Smooth muscle cell (in vitro differentiated cells): Measurements from ENCODE around the gene MYOM1. TPM values are rescaled to one million over a fixed set of nuclear protein-coding genes. Genes with fewer than 3 reads are reported as not detected.

Experiments used
- DNase-seq: peaks from one replicate; lab custom pipeline; 2025; ENCODE audit not compliant: unreplicated experiment; lab: John Stamatoyannopoulos, UW
- H2AFZ ChIP-seq: fragments of 200-600 bp; sonication (generic); 2 replicates; pipeline ENCODE4 v1.6.0; 2016; ENCODE audit warnings: antibody characterized with exemption, low read depth, mild to moderate bottlenecking
- H3F3A ChIP-seq: fragments of 200-600 bp; sonication (generic); 2 replicates; pipeline ENCODE4 v1.6.0; 2017; ENCODE audit warnings: antibody characterized with exemption, low read depth
- H3K27ac ChIP-seq: fragments of 200-600 bp; sonication (generic); 2 replicates; pipeline ENCODE4 v1.5.1; 2016; ENCODE audit warnings: low read depth, mild to moderate bottlenecking
- H3K27me3 ChIP-seq: fragments of 200-600 bp; sonication (generic); 2 replicates; pipeline ENCODE4 v1.6.1; 2016; ENCODE audit warnings: low read depth, mild to moderate bottlenecking
- H3K36me3 ChIP-seq: fragments of 200-600 bp; sonication (generic); 2 replicates; pipeline ENCODE4 v1.5.1; 2016; ENCODE audit warnings: low read depth
- H3K4me1 ChIP-seq: fragments of 200-600 bp; sonication (generic); 2 replicates; pipeline ENCODE4 v1.5.1; 2016; ENCODE audit warnings: low read depth
- H3K4me2 ChIP-seq: fragments of 200-600 bp; sonication (generic); 2 replicates; pipeline ENCODE4 v1.6.0; 2016; ENCODE audit warnings: mild to moderate bottlenecking
- H3K4me3 ChIP-seq: fragments of 200-600 bp; sonication (generic); 2 replicates; pipeline ENCODE4 v1.5.1; 2016; ENCODE audit warnings: mild to moderate bottlenecking
- H3K79me2 ChIP-seq: fragments of 200-600 bp; sonication (generic); 2 replicates; pipeline ENCODE4 v1.6.0; 2016; ENCODE audit warnings: low read depth, mild to moderate bottlenecking
- H3K9ac ChIP-seq: fragments of 200-600 bp; sonication (generic); 2 replicates; pipeline ENCODE4 v1.6.0; 2016; ENCODE audit warnings: low read depth
- H3K9me3 ChIP-seq: fragments of 200-600 bp; sonication (generic); replicated peaks from 2 replicates; pipeline ENCODE4 v1.5.1; 2016; ENCODE audit warnings: low read depth
- H4K20me1 ChIP-seq: fragments of 200-600 bp; sonication (generic); 2 replicates; pipeline ENCODE4 v1.6.0; 2016; ENCODE audit warnings: low read depth
- CTCF ChIP-seq: fragments of 200-600 bp; sonication (generic); IDR thresholded peaks from 2 replicates; pipeline ENCODE4 v1.5.1; 2017; ENCODE audit warnings: borderline replicate concordance, mild to moderate bottlenecking, antibody characterized with exemption; ENCODE audit not compliant: insufficient read depth, poor library complexity, severe bottlenecking
- WGBS: methylation state at CpG from one replicate; pipeline ENCODE4 v1.1.7; 2016; ENCODE audit warnings: low lambda C conversion rate; 5-methylcytosine and 5-hydroxymethylcytosine counted together
- polyA plus RNA-seq: library from polyadenylated mRNA; unstranded; fragments of >200 nt; fragmentation: Nextera tagmentation; extraction: Ambion mirVana; gene quantifications from 2 replicates; pipeline ENCODE4 v1.2.1, GENCODE V29; 2016
- total RNA-seq: library from RNA; depleted of rRNA; stranded (reverse); fragments of >200 nt; gene quantifications from 2 replicates; pipeline ENCODE4 v1.2.3, GENCODE V29; 2014

The MYOM1 gene
- total and polyA plus RNA-seq, 2 experiments from 2014 or later = 0.40 to 0.87 TPM

DNA sequence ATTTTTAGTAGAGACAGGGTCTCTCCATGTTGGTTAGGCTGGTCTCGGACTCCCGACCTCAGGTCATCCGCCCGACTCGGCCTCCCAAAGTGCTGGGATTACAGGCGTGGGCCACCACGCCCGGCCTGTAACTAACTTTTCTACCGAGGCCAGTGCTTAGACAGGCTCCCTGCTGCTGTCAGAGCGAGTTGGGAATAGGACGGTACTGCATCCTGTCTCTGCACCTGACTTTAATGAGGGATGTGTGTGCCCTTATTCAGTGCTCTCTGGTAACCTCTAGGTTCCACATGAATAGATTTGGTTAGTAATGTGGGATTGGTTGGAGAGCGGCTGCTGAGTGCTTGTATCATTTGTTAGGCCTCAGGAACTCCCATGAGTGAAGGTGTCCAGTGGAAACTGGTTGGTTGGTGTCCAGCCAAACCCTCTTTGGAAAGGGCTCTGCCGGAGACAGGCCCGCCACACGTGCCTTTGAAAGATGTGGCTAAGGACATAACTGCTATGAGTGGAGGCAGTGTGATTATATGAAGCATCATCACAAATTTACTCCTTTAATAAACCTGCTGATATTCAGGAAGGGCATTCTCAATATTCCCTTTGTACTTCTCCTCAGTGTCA lies 36.6 kb downstream of the MYOM1 start:
- H3K79me2 ChIP-seq = no peaks in the 10 kb centered on the region
- no peak overlapping the region for H3K4me2 ChIP-seq
- no peak overlapping the region for H3K9ac ChIP-seq
- no peaks in the 10 kb centered on the region for H3K36me3 ChIP-seq
- no peaks in the 10 kb centered on the region for H3K9me3 ChIP-seq
- 95% methylated on average over 15 of the region's 15 CpGs for WGBS
- no peak overlapping the region for H3K4me3 ChIP-seq
- no peaks in the 10 kb centered on the region for H3K27me3 ChIP-seq
- H3K4me1 ChIP-seq = peaks cover 15% of the 10 kb centered on the region
- H2AFZ ChIP-seq = no peak overlapping the region
- no peak overlapping the region for H3K27ac ChIP-seq
- H4K20me1 ChIP-seq = no peaks in the 10 kb centered on the region
- no peak for TF ChIP-seq CTCF
- no peaks in the 10 kb centered on the region for H3F3A ChIP-seq
- DNase-seq = no peak

DNA sequence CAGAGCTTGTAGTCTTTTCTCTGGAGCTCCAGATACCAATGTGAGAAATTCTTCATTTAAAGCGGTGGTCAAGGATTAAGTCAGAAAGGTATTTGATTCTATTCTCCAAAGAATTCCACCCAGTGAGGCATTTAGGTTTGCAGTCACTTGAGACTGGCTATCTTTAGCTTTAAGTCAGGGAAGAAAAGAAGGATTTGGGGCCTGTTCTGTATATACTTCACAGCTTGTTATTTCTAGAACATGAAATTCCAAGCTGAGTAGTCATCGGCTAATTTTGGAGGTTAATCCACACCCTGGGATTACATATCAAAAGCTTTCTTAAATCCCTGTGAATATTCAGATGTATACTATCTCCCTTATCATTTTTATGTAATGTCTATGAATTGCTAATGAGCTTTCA lies 39.4 kb downstream of the MYOM1 start:
- peaks cover 15% of the 10 kb centered on the region for H3K4me1 ChIP-seq
- no peaks in the 10 kb centered on the region for H3K27me3 ChIP-seq
- H3K9ac ChIP-seq = no peak overlapping the region
- H4K20me1 ChIP-seq = no peaks in the 10 kb centered on the region
- H2AFZ ChIP-seq = no peak overlapping the region
- no peaks in the 10 kb centered on the region for H3F3A ChIP-seq
- H3K4me3 ChIP-seq = no peak overlapping the region
- H3K36me3 ChIP-seq = no peaks in the 10 kb centered on the region
- peak overlapping the region; percentile 28 for H3K4me2 ChIP-seq
- H3K9me3 ChIP-seq = no peaks in the 10 kb centered on the region
- no peaks in the 10 kb centered on the region for H3K79me2 ChIP-seq
- 21% methylated on average over 2 of the region's 2 CpGs for WGBS
- H3K27ac ChIP-seq = peak overlapping the region; percentile 12
- no peak for DNase-seq
- no peak for TF ChIP-seq CTCF

- no peaks in the 10 kb centered on the region for H3K79me2 ChIP-seq
- DNase-seq = no peak
- H3K27ac ChIP-seq = no peak overlapping the region
- H4K20me1 ChIP-seq = no peaks in the 10 kb centered on the region
- H2AFZ ChIP-seq = no peak overlapping the region
- WGBS = 51% methylated on average over 10 of the region's 10 CpGs
- TF ChIP-seq CTCF = no peak
- no peaks in the 10 kb centered on the region for H3K9me3 ChIP-seq
- no peak overlapping the region for H3K4me3 ChIP-seq
- no peaks in the 10 kb centered on the region for H3K36me3 ChIP-seq
- H3K4me1 ChIP-seq = peaks cover 15% of the 10 kb centered on the region
- no peaks in the 10 kb centered on the region for H3F3A ChIP-seq
- H3K9ac ChIP-seq = no peak overlapping the region
- peak overlapping the region; percentile 28 for H3K4me2 ChIP-seq
- no peaks in the 10 kb centered on the region for H3K27me3 ChIP-seq
These were observed 40.2 kb downstream of the MYOM1 start for GRCh38 chr18:3179430-3180089.
